Activated CD8-positive, alpha-beta T cell treated with anti-CD3 and anti-CD28 coated beads, Interleukin-2, amount 10 ng/mL, durations not matched to agents 7 days and 5 days (primary cell): ENCODE data around the gene RAB11FIP3. TPM values are rescaled to one million over a fixed set of nuclear protein-coding genes. Genes with fewer than 3 reads are reported as not detected.

ENCODE experiments used
- ATAC-seq: fragments of 150-1000 bp; cut with Tn5 transposase; one replicate; pipeline ENCODE4 v1.10.0; 2021; ENCODE audit warnings: moderate library complexity
- CTCF ChIA-PET: fragments of 350-600 bp; sonication (Branson Sonifier 250); formaldehyde crosslinking; loops from one replicate; lab custom pipeline; 2021; ENCODE audit warnings: antibody characterized with exemption; lab: Charles Lee
- POLR2A ChIA-PET: fragments of 350-600 bp; sonication (Branson Sonifier 250); formaldehyde crosslinking; loops from one replicate; lab custom pipeline; 2021; ENCODE audit warnings: antibody characterized with exemption; lab: Charles Lee
- DNase-seq: peaks from one replicate; pipeline ENCODE4 v3.0.0-alpha.2; 2020
- H3K27ac Mint-ChIP-seq: one replicate; pipeline ENCODE4 v1.8.0; 2021; ENCODE audit warnings: mild to moderate bottlenecking, mixed read lengths
- H3K27me3 Mint-ChIP-seq: one replicate; pipeline ENCODE4 v1.8.0; 2021; ENCODE audit warnings: low read depth, mixed read lengths
- H3K36me3 Mint-ChIP-seq: one replicate; pipeline ENCODE4 v1.8.0; 2021; ENCODE audit warnings: low read depth, mixed read lengths
- H3K4me1 Mint-ChIP-seq: one replicate; pipeline ENCODE4 v1.8.0; 2021; ENCODE audit warnings: low read depth, mixed read lengths
- H3K4me3 Mint-ChIP-seq: one replicate; pipeline ENCODE4 v1.8.0; 2021; ENCODE audit warnings: mild to moderate bottlenecking, mixed read lengths
- H3K9me3 Mint-ChIP-seq: one replicate; pipeline ENCODE4 v1.8.0; 2022; ENCODE audit warnings: mixed read lengths; ENCODE audit not compliant: insufficient read depth
- total RNA-seq, 2 experiments: library from RNA; stranded (reverse); gene quantifications; one replicate each; pipeline ENCODE4 v1.2.3, GENCODE V29; 2021

The RAB11FIP3 gene
- total RNA-seq, 2 experiments from 2014 or later = 20.7 to 23.4 TPM

- CTCF ChIA-PET = interaction anchor here (0.8 kb wide), 1 partner anchor 8 kb away, joined by 4 read pairs; no protein-coding TSS in a partner anchor
- Mint-ChIP-seq H3K36me3 (peaks cover 13% of the 10 kb centered on the region), H3K4me1 (peaks cover 34% of the 10 kb centered on the region), H3K27me3 (no peaks in the 10 kb centered on the region), H3K27ac (peak within 1 kb of the TSS; percentile 95), H3K9me3 (no peaks in the 10 kb centered on the region), H3K4me3 (peak within 1 kb of the TSS; percentile 93)
- DNase-seq (peak; percentile 86), ATAC-seq (peak; percentile 83)
- POLR2A ChIA-PET = interaction anchor here (0.6 to 1.3 kb wide), 7 partner anchors 8 to 156 kb away, joined by 3 to 4 read pairs (median 3); partner anchors contain the start of genes METTL26 and NHLRC4
Observed at GRCh38 chr16:527015-527903, 101.8 kb downstream of the RAB11FIP3 start, which contains the start of gene CAPN15. CAPN15 (plus strand) TSS chr16:527712; CDS start chr16:546839, 19,127 bp downstream.

- Mint-ChIP-seq H3K4me1 (peaks cover 34% of the 10 kb centered on the region), H3K9me3 (no peaks in the 10 kb centered on the region), H3K27me3 (no peaks in the 10 kb centered on the region), H3K4me3 (peak overlapping the region; percentile 93), H3K36me3 (peaks cover 13% of the 10 kb centered on the region), H3K27ac (peak overlapping the region; percentile 95)
- ATAC-seq = peak; percentile 7
- ChIA-PET POLR2A (interaction anchor here (0.8 to 1.4 kb wide), 7 partner anchors 8 to 157 kb away, joined by 3 read pairs; partner anchors contain the start of gene METTL26), CTCF (no interaction called here)
- peak; percentile 46 for DNase-seq
Observed at GRCh38 chr16:528111-529011, 102.9 kb downstream of the RAB11FIP3 start.

GRCh38 chr16:529012-529575, 103.6 kb downstream of the RAB11FIP3 start:
- ATAC-seq = peak; percentile 18
- POLR2A ChIA-PET = interaction anchor here (0.8 to 1.4 kb wide), 5 partner anchors 8 to 60 kb away, joined by 3 read pairs; no protein-coding TSS in a partner anchor
- H3K4me3 Mint-ChIP-seq = peak overlapping the region; percentile 93
- no peaks in the 10 kb centered on the region for H3K9me3 Mint-ChIP-seq
- peaks cover 13% of the 10 kb centered on the region for H3K36me3 Mint-ChIP-seq
- H3K27ac Mint-ChIP-seq = peak overlapping the region; percentile 95
- H3K27me3 Mint-ChIP-seq = no peaks in the 10 kb centered on the region
- peak; percentile 67 for DNase-seq
- CTCF ChIA-PET = no interaction called here
- H3K4me1 Mint-ChIP-seq = peaks cover 33% of the 10 kb centered on the region

- Mint-ChIP-seq H3K4me1 (peaks cover 32% of the 10 kb centered on the region), H3K36me3 (peaks cover 13% of the 10 kb centered on the region), H3K27me3 (no peaks in the 10 kb centered on the region), H3K9me3 (no peaks in the 10 kb centered on the region), H3K27ac (peak overlapping the region; percentile 60), H3K4me3 (peak overlapping the region; percentile 93)
- DNase-seq (no peak), ATAC-seq (no peak)
- ChIA-PET CTCF (no interaction called here), POLR2A (no interaction called here)
Observed at GRCh38 chr16:530111-530817, 104.8 kb downstream of the RAB11FIP3 start.

GRCh38 chr16:531494-532125, 106.2 kb downstream of the RAB11FIP3 start:
- no peak for DNase-seq
- Mint-ChIP-seq H3K9me3 (no peaks in the 10 kb centered on the region), H3K27ac (no peak overlapping the region), H3K4me3 (no peak overlapping the region), H3K36me3 (peaks cover 11% of the 10 kb centered on the region), H3K27me3 (no peaks in the 10 kb centered on the region), H3K4me1 (peaks cover 18% of the 10 kb centered on the region)
- ChIA-PET POLR2A (no interaction called here), CTCF (no interaction called here)
- no peak for ATAC-seq

- peaks cover 17% of the 10 kb centered on the region for H3K4me1 Mint-ChIP-seq
- CTCF ChIA-PET = no interaction called here
- no peak overlapping the region for H3K4me3 Mint-ChIP-seq
- H3K36me3 Mint-ChIP-seq = peaks cover 14% of the 10 kb centered on the region
- POLR2A ChIA-PET = no interaction called here
- H3K27ac Mint-ChIP-seq = no peak overlapping the region
- no peaks in the 10 kb centered on the region for H3K27me3 Mint-ChIP-seq
- DNase-seq (no peak), ATAC-seq (no peak)
- H3K9me3 Mint-ChIP-seq = no peaks in the 10 kb centered on the region
Observed at GRCh38 chr16:533391-534123, 108.1 kb downstream of the RAB11FIP3 start.

- no peak for DNase-seq
- CTCF ChIA-PET = no interaction called here
Observed at GRCh38 chr16:534135-534534, 108.7 kb downstream of the RAB11FIP3 start.

GRCh38 chr16:534856-535445, 109.5 kb downstream of the RAB11FIP3 start:
- Mint-ChIP-seq H3K4me1 (peaks cover 5% of the 10 kb centered on the region), H3K27me3 (no peaks in the 10 kb centered on the region)

More at GRCh38 chr16:534135-534534, 108.7 kb downstream of the RAB11FIP3 start:
- Mint-ChIP-seq H3K4me1 (peaks cover 13% of the 10 kb centered on the region), H3K27ac (no peak overlapping the region), H3K9me3 (no peaks in the 10 kb centered on the region), H3K27me3 (no peaks in the 10 kb centered on the region), H3K36me3 (peaks cover 16% of the 10 kb centered on the region), H3K4me3 (no peak overlapping the region)
- POLR2A ChIA-PET = no interaction called here
- no peak for ATAC-seq

GRCh38 chr16:535446-536405, 110.3 kb downstream of the RAB11FIP3 start:
- H3K27ac Mint-ChIP-seq = no peak overlapping the region
- no peak overlapping the region for H3K4me3 Mint-ChIP-seq
- no peaks in the 10 kb centered on the region for H3K4me1 Mint-ChIP-seq
- POLR2A ChIA-PET = interaction anchor here (0.7 to 0.8 kb wide), 2 partner anchors 23 to 482 kb away, joined by 3 to 5 read pairs; partner anchors contain the start of gene POLR3K
- peaks cover 10% of the 10 kb centered on the region for H3K36me3 Mint-ChIP-seq
- DNase-seq (no peak), ATAC-seq (no peak)
- H3K27me3 Mint-ChIP-seq = no peaks in the 10 kb centered on the region
- H3K9me3 Mint-ChIP-seq = no peaks in the 10 kb centered on the region
- CTCF ChIA-PET = no interaction called here

More at GRCh38 chr16:534856-535445, 109.5 kb downstream of the RAB11FIP3 start:
- no peak overlapping the region for H3K27ac Mint-ChIP-seq
- H3K9me3 Mint-ChIP-seq = no peaks in the 10 kb centered on the region
- no peak for DNase-seq
- H3K4me3 Mint-ChIP-seq = no peak overlapping the region
- ChIA-PET POLR2A (interaction anchor here (0.7 kb wide), 1 partner anchor 482 kb away, joined by 5 read pairs; the partner anchor contains the start of gene POLR3K), CTCF (no interaction called here)
- no peak for ATAC-seq
- peaks cover 14% of the 10 kb centered on the region for H3K36me3 Mint-ChIP-seq
